Cerebellar nuclear complex (tissue), 1 donor: Measurements from ENCODE around the gene LIMCH1.
"Not testable (repeated sequence)": the region's sequence is repeated elsewhere in the genome, so short reads cannot be mapped to it uniquely, and the experiment has no call there.

Experiments
- DNase-seq, 2 experiments: peaks; one replicate each; lab custom pipeline; 2025; lab: John Stamatoyannopoulos, UW

Gene LIMCH1

DNA sequence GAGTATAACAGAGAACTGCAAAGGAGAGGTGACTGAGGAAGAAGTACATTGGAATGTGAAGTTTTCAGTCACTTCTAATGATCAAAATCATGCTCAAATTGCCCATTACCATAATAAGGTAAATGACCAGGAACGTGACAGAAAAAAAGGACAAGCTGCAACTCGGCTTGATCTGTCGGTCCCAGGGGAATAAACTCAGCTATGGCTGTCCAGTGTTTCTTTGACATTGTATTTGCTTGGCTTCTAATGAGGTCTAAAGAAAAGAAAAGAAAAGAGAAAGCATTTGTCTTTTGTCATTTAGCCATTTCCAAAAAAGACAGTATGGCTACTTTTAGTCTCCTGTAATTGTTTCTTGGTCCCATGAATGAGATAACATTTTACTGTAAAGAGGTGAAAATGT, 185.3 kb downstream of the LIMCH1 start:
- DNase-seq = no peak

DNA sequence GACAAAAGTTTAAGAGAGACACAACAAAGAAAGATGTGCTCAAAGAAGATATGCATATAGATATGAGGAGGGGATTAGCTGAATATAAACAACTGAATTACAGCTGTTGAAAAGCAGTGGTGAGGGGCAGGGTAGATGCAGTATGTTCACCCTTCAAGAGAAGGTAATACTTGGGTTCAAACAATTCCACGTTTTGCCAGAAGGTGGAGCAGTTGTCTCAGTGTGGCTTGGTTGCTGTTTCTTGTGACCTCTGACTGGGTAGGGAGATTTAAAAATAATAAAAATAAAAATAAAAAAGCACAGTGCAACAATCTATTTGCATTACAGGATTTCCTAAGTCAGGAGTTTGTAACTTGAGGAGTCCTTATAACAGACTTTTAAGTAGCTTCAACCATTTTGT, 187.3 kb downstream of the LIMCH1 start:
- no peak for DNase-seq

DNA sequence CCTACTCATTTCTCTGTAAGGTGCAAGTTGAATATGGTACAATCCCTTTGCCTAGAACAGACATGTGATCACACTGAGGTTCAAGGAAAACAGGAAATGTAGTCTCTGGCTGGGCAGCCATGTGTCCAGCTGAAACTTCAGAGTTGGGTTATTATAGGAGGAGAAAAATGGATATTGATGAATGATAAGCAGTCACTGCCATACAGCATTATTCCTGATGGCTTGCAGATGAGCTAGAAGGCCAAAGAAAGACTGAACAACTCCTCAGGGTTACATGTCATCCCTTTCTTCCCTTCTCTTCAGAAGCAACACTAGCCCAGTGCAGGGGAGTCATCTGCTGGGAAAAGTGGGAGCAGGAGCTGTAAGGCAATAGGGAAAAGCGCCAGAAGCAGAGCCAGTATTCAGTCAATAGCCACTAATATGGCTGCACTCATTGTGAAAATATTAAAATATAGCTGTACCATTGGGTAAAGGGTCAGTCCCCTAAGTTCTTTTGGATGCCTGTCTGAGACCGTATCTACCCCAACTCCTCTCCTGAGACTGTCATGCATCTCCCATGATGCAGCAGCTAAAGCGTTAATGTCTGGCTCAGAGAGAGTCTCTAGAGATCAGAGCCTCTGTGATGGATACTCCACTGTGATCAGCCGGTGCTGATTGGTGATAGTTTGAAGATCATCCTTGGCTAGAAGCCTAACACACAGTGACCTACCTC, 190.1 kb downstream of the LIMCH1 start:
- no peak for DNase-seq

DNA sequence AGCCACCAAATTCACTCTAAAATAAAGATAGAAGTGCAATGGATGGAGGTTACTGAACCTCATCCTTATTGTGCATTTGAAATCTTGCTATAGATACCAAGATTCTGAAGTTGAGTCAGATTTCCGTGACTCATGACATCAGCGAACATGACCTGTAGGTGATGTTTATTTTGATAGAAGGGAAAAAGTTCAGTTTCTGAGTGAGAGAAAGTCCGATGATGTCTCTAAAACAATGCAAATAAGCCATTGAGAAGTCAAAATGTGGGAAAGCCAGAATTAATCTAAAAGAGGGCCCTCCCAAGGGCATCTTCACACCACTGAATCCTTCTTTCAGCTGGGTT, 190.6 kb downstream of the LIMCH1 start:
- no peak for DNase-seq

DNA sequence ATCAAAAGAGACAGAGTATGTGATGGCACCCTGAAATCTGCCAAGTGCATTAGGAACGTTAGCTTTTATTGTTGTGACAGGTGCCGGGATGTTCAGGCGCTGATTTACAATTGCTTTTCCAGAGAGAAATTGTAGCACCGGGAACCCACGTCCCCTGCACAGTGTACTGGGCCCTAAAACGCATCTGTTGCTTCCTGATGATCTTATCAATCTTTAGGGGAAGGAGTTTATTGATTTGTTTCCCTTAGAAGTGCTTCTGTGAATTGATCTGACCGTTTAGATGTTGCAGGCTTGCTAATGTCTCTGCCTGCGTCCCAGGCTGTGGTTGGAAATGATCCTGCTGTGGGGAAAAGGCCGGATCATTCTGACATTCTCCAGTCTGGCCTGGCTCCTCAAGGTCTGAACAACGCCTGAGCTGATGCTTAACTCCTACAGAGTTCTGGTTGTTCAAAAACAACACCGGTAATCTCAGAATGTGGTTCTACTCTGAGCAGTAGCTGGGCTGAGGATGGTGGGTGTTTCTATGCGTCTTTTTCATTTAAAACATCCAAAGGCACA, 193.7 kb downstream of the LIMCH1 start:
- no peak for DNase-seq

DNA sequence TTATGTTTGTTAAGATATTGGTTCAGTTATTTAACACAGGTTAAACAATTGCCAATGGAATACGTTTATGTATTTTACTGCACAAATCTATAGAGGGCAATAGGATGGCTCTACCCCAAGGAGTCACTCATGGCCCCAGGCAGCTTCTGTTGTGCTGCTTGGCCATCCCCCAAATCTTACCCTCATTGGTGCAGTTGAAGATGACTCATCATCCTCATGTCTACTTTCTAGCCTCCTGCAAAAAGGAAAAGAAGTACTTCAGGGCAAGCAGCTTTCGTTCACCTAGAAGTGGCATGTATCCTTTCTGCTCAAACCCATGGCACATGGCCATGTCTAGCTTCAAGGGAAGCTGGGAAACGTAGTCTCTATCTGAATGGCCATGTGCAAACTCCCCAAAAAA, 196.4 kb downstream of the LIMCH1 start:
- DNase-seq = no peak

DNA sequence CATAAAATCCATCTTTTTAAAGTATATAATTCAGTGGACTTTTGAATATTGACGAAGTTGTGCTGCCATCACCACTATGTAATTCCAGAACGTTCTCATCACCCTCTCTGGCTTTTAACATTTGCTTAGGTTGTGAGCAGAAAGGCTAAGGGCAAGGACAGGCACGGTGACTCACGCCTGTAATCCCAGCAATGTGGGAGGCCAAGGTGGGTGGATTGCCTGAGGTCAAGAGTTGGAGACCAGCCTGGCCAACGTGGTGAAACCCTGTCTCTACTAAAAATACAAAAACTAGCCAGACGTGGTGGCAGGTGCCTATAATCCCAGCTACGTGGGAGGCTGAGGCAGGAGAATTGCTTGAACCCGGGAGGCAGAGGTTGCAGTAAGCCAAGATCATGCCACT, 199.5 kb downstream of the LIMCH1 start:
- DNase-seq = not testable (repeated sequence)

DNA sequence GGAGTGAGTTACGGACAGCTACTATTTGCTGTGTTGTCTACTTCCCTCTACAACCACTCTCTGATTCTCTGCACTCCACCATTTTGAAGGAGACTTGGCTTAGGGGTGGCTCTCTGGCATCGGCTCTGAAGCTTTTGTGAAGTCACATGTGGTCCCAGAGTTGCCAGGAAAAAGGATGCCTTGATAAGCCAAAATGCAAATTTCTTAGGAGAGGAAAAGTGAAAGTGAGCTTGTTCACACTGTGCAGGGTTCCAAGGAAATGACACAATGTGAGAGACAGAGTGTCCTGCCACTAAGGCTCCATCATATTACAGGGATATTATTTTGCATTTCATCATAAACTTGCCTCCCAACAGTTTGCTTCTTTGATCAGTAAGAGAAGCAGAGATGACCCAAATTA, 203.4 kb downstream of the LIMCH1 start:
- DNase-seq = no peak

DNA sequence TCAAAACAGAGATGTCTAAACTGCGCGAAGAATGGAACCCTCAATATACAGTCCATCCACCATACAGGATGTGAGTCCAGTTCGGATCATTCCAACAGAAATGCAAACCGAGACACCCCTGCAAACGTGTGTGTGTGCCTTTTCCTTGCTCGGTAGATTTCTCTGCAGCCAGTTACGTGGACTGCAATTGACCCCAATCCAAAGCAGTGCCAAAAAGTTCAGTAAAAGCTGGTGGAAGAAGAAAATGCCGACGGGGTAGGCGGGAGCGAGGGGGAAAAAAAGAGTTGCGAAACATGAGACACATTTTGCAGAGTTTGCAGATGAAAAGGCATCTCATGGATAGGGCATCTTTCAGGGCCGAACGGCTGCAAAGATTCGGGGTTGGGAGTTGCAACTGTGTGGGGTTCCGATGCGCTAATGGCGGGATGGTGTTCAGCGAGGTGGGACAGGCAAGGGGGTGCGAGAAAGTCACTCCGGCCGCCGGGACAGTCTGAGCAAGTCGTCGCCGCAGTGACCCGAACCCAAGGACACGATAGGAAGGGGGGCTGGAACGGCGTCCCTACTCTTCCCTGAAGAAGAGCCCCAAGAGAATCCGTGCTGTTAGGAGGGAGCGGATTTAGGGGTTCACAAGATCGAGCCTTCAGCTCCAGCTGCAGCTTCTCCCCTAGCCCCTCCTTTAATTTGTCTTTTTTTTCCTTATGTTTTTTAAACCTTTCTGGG, 206.8 kb downstream of the LIMCH1 start:
- no peak for DNase-seq

DNA sequence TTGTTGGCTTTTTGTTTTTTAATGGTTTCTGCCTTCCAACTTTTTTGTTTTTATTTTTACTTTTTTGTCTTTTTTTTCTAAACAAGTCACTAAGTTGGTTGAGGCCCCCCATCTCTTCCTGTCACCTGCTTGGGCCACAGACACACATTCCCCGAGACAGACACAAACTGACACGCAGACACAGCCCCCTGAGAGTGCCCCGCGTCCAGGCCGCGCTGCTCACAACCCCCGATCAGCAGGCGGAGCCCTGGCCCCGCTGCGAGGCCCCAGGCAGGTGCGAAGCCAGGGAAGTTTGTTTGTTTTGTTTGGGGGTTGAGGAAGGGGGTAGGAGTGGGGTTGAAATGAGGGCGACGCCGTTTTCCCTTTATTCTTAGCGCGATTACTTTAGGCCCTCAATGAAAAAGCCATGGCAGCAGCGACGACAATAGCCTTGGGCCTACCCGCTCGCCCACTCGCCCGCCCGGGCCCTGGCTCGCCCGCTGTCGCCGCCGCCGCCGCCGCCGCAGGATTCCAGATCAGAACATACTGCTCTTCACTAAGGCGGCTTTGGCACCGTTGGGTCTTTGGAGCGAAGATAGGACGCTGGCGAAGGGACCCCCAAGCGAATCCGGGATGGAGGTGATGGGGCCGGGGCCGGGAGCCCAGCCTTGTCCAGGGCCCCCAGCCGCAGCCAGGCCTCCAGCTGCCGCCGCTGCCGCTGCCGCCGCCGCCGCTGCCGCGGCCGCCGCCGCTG, 207.5 kb downstream of the LIMCH1 start:
- no peak for DNase-seq

DNA sequence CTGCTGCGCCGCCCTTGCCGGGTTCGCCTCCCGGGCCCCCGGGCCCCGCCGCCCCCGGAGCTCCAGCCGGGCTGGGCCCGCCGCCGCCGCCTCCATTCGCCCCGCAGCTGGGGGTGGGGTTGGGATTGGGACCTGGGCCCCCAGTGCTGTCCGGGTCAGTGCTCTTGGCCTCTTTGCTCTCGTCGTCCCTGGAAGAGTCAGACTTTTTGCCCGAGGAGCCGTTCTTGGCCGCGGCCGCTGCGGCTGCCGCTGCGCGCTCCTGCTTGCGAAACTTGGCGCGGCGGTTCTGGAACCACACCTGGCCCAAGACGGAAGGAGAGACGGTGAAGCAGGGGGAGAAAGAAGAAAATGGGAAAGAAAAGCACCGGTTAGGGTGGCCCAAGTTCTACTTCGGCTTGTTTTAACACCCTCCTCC, 208.1 kb downstream of the LIMCH1 start:
- no peak for DNase-seq

DNA sequence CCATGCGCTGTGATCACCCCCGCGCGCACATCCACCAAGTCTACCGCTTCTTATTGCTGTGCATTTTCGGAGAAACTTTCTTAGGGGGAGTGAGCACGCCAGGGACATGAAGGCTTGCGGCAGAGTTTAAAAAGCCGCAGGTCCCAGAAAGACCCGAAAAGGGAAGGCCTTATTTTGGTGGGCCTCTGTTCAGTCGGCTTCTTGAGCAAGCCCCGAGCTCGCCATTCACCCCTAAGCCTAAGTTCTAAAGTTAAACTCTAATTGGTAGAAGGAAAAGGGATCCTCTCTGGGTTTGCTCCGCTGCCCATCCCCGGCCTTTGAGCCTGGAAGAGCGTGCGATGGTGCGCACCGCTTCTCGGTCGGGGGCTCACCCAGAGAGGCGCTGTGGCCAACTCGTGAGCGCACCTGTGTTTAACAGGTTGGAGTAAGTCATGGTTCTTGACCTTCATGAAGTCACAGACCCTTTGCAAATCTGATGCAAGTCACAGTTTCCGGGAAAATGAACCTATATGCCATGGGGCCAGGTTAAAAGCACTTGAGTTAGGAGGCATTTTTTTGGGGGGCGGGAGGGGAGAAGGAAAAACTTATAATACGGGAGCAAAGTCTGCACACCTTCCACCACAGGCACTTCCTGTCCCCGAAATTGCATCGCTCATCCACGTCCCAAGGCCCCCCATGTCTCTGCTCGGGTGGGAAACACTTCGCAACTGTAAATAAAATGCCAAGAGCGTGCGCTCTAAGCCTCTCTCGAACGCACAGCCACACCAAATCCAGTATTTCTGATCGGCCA, 208.7 kb downstream of the LIMCH1 start:
- DNase-seq = no peak

DNA sequence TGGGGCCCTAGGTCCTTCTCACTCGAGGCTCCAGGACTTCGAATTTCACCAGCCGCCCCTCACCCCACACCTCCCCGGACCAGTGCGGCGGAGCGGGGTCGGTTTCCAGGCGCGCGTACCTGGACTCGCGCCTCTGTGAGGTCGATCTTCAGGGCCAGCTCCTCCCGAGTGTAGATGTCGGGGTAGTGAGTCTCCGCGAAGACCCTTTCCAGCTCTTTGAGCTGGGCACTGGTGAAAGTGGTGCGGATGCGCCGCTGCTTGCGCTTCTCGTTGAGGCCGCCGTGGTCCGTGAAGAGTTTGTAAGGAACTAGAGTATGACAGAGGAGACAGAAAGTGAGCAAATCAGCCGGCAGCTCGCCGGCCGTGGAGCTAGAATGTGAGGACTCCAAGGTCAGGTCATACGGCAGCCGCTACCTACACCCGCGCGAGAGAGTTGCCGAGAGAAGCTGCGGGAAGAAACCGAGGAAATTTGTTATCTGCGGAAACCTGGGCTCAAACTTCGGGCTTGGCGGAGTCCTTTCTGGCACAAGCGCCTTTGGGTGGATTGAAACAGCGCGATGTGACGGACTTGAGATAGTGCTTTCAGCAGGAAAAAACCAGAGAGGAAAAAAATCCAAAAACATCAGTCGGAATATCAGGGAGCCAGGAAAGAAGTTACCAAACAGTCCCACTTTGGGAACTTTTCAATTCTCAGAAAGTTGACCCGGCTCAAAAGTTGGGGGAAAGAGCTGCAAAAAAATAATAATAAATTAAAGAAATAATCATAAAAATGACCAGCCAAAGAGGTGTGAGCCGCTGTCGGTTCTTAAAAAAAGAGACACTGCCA, 209.5 kb downstream of the LIMCH1 start:
- no peak for DNase-seq

DNA sequence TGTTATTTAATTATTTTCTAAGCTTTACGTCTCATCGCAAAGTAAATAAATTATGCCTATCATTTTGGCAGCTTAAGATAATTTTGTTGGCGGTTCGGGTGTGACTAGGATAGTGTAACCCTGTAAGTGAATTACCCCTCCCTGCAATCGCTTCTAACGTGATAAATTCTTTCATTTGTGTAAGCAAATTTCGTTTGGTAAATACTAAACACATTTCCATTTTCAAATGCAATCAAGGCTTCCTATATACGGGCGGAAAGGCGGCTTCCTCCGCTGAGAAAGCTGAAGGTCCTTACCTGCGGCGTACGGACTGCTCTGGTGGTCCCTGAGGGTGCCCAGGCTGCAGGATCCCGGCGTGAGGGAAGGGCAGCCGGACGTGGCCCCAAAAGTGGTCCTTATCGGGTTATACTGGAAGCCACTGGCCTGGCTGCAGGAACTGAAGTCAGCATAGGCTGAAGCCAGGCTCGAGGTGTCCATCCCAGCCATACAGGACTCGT, 210.2 kb downstream of the LIMCH1 start:
- no peak for DNase-seq

DNA sequence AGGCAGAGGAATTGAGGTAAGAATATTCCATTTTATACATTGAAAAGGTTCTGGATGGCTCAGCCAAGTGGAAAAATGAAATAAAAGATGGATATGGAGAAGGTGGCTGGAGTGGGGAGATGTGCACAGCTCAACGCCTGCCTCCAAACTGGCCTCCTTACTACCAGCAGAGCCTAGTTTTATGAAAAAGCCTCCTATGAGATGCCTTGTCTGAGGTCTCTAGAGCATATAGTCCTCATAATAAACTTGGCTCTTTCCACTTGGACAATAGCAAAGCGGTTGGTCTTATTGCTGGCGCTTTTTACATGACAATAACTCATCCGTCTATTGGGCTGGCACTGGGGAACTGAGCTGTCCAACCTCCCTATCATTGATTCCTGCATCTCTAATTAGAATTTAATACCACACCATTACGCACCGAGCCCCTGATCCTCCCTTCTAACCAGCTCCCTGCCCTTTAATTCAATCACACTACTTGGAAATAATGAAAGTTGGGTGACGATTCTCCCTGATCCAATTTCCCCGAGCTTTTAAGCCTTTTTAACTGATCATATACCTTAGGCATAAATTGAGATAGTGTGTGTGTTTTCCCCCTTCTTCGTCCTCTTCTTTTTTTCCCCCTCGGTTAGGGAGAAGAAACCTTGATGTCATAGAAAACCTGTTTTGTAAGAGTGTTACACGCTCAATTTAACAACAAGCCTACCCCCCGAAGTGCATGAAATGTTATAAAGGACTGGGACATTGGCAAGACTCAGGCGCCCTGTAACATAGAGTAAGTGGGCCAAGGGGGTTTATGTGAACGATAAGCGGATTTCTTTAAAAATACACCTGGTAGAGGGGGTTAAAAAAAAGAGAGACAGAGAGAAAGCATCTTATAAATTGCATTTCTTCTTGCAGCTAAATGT, 210.9 kb downstream of the LIMCH1 start, which contains the start of gene PHOX2B:
Gene PHOX2B, minus strand, starts transcription at position 155 of the 905 bp plus-strand sequence. Its CDS starts 115 bp downstream, at position 40.
- no peak for DNase-seq

DNA sequence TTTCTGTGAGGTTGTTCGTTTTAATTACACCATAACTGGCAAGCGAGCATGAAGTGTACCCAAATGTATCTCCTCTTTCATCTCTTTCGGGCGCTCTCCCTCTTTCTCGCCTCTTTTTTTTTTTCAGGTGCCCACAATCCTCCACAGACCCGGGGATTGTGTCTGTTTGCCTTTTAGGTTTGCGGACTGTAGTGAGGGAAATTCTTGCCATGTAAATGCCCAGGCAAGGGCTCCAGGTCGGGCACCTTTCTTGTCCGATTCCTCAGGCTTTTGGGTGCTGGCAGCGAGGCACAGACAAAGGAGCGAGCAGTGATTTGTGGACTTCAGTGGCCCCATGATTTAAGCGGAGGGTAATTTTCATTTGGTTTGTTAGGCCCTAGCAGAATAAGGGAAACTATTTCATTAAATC, 211.7 kb downstream of the LIMCH1 start:
- no peak for DNase-seq
